Lower leg skin (tissue), 3 donors: ENCODE data around the gene ERC2.

Experiments used
- CTCF ChIP-seq, 3 donors: fragments of 450-650 bp; IDR thresholded peaks; one replicate each; pipeline ENCODE4 v1.5.1; 2016; ENCODE audit warnings: antibody characterized with exemption in 3 of 3, mild to moderate bottlenecking in 3 of 3, moderate library complexity in 2 of 3
- POLR2A ChIP-seq, 2 donors: fragments of 450-650 bp; IDR thresholded peaks; one replicate each; pipeline ENCODE4 v1.6.1; 2016 to 2017; ENCODE audit warnings: antibody characterized with exemption in 2 of 2, mild to moderate bottlenecking in 1 of 2, moderate library complexity in 1 of 2

- TF ChIP-seq CTCF (IDR thresholded peaks at IDR 0.05) (no peak), POLR2A (IDR thresholded peaks at IDR 0.05) (no peak)
Observed at GRCh38 chr3:56059731-56060130, 408.5 kb downstream of the ERC2 start.
